ENCODE data around the gene KANK2. TPM values are rescaled to one million over a fixed set of nuclear protein-coding genes. Genes with fewer than 3 reads are reported as not detected.

The KANK2 gene
- total RNA-seq, 5 donors from 2014 or later (not counting 1 experiment from before 2014, with no cell fraction given) = 0.68 to 1.9 (median 1.2) TPM

DNA sequence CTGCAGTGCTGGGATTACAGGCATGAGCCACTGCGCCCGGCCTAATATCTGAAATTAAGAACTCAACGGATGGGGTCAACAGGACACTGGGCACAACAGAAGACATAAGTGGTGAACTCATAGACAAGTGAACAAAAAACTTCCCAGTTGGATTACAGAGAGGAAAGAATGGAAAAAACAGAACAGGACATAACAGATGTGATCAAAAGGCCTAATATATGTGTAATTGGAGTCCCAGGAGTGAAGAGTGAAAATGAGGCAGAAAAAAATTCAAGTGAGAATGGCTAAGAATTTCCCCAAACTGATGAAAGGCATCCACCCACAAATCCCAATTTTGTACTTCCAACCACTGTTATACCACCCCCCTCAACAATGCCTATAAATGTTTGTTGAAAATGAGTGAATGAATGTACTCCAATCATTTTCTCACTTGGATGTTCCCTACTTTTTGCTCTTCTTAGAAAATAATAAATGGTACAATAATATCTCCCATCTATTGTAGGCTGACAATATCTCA lies 23.8 kb upstream of the KANK2 start:
- Mint-ChIP-seq H3K27ac (no peak overlapping the region), H3K4me3 (no peak overlapping the region), H3K4me1 (no peaks in the 10 kb centered on the region), H3K36me3 (peaks cover 13% of the 10 kb centered on the region), H3K9me3 (peaks cover 13 to 14% (median 14%) of the 10 kb centered on the region in 3 donors), H3K27me3 (peaks cover 5 to 7% of the 10 kb centered on the region in 2 donors)
- POLR2A ChIA-PET = no interaction called here
- ATAC-seq (replicated peaks in 1 of 4) (no peak), DNase-seq (no peak)
- H3K36me3 ChIP-seq (ENCODE audit: control insufficient read depth in 2 of 2, extremely low read depth in 1 of 2, insufficient read depth in 1 of 2, low read length in 1 of 2) = no peaks in the 10 kb centered on the region
- WGBS (ENCODE audit: insufficient coverage) = 100% methylated on average over 3 of the region's 3 CpGs
- no peaks in the 10 kb centered on the region for H3K9me3 ChIP-seq
- peaks cover 0 to 19% of the 10 kb centered on the region in 2 experiments for H3K27me3 ChIP-seq (replicated peaks in 1 of 2; ENCODE audit: control insufficient read depth in 2 of 2, extremely low read depth in 1 of 2, insufficient read depth in 2 of 2, low read length in 1 of 2)
- H3K4me1 ChIP-seq (ENCODE audit: control insufficient read depth in 1 of 2, extremely low read depth in 1 of 2, insufficient read depth in 2 of 2, low read length in 2 of 2) = no peaks in the 10 kb centered on the region
- CTCF ChIA-PET = no interaction called here
- no peak overlapping the region for H3K27ac ChIP-seq (ENCODE audit: low read length)
- no peak overlapping the region for H3K4me3 ChIP-seq (ENCODE audit: control insufficient read depth in 1 of 2, extremely low read depth in 1 of 2, low read length in 1 of 2)

DNA sequence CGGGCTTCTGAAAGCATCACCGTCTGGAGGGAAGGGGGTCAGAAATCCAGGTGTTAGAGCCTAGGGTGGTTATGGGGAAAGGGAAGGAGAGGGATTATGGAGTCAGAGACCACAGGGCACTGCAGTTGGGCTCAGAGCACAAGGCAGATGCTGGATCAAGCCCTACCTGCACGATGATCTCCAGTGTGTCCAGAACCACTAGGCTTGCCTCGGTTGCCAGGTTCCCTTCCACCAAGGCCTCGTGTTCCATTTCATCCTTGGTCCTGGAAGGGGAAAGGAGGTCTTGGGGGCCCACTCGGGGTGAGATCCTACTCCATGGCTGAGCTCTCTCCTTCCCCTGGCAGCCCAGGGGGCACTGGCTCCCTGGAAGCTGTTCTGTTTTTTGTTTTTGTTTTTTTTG lies 17.0 kb upstream of the KANK2 start:
- H3K27ac ChIP-seq (ENCODE audit: low read length) = no peak overlapping the region
- no peaks in the 10 kb centered on the region for H3K4me1 ChIP-seq (ENCODE audit: control insufficient read depth in 1 of 2, extremely low read depth in 1 of 2, insufficient read depth in 2 of 2, low read length in 2 of 2)
- ChIA-PET POLR2A (no interaction called here), CTCF (no interaction called here)
- Mint-ChIP-seq H3K27me3 (peaks cover 4 to 13% of the 10 kb centered on the region in 2 donors), H3K36me3 (no peaks in the 10 kb centered on the region), H3K27ac (no peak overlapping the region), H3K9me3 (no peaks in the 10 kb centered on the region), H3K4me3 (no peak overlapping the region), H3K4me1 (no peaks in the 10 kb centered on the region)
- DNase-seq (no peak), ATAC-seq (replicated peaks in 1 of 4) (no peak)
- WGBS (ENCODE audit: insufficient coverage) = 100% methylated on average over 2 of the region's 6 CpGs
- H3K4me3 ChIP-seq (ENCODE audit: control insufficient read depth in 1 of 2, extremely low read depth in 1 of 2, low read length in 1 of 2) = no peak overlapping the region
- H3K9me3 ChIP-seq = no peaks in the 10 kb centered on the region
- peaks cover 0 to 28% of the 10 kb centered on the region in 2 experiments for H3K27me3 ChIP-seq (replicated peaks in 1 of 2; ENCODE audit: control insufficient read depth in 2 of 2, extremely low read depth in 1 of 2, insufficient read depth in 2 of 2, low read length in 1 of 2)
- H3K36me3 ChIP-seq (ENCODE audit: control insufficient read depth in 2 of 2, extremely low read depth in 1 of 2, insufficient read depth in 1 of 2, low read length in 1 of 2) = no peaks in the 10 kb centered on the region

DNA sequence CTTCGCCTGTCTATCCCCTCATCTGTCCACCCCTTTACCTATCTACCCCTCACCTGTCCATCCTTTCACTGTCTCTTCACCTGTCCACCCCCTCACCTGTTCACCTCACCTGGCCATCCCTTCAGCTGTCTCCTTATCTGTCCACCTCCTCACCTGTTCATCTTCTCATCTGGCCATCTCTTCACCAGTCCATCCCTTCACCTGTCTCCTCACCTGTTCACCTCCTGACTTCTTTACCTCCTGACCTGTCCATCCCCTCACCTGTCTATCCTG lies 13.2 kb upstream of the KANK2 start:
- H3K27me3 Mint-ChIP-seq = peaks cover 7% of the 10 kb centered on the region in 2 donors
- no peaks in the 10 kb centered on the region for H3K36me3 Mint-ChIP-seq
- no peak overlapping the region for H3K27ac Mint-ChIP-seq
- ATAC-seq (replicated peaks in 1 of 4) = no peak
- ChIA-PET POLR2A (no interaction called here), CTCF (no interaction called here)
- Histone ChIP-seq H3K4me3 (ENCODE audit: control insufficient read depth in 1 of 2, extremely low read depth in 1 of 2, low read length in 1 of 2) (no peak overlapping the region), H3K36me3 (ENCODE audit: control insufficient read depth in 2 of 2, extremely low read depth in 1 of 2, insufficient read depth in 1 of 2, low read length in 1 of 2) (no peaks in the 10 kb centered on the region), H3K27ac (ENCODE audit: low read length) (no peak overlapping the region), H3K4me1 (ENCODE audit: control insufficient read depth in 1 of 2, extremely low read depth in 1 of 2, insufficient read depth in 2 of 2, low read length in 2 of 2) (no peaks in the 10 kb centered on the region), H3K27me3 (replicated peaks in 1 of 2; ENCODE audit: control insufficient read depth in 2 of 2, extremely low read depth in 1 of 2, insufficient read depth in 2 of 2, low read length in 1 of 2) (peaks cover 0 to 11% of the 10 kb centered on the region in 2 experiments), H3K9me3 (no peaks in the 10 kb centered on the region)
- no peak for DNase-seq
- no peaks in the 10 kb centered on the region for H3K4me1 Mint-ChIP-seq
- H3K9me3 Mint-ChIP-seq = no peaks in the 10 kb centered on the region
- no peak overlapping the region for H3K4me3 Mint-ChIP-seq
- WGBS (ENCODE audit: insufficient coverage) = 100% methylated on average over 1 of the region's 1 CpG

DNA sequence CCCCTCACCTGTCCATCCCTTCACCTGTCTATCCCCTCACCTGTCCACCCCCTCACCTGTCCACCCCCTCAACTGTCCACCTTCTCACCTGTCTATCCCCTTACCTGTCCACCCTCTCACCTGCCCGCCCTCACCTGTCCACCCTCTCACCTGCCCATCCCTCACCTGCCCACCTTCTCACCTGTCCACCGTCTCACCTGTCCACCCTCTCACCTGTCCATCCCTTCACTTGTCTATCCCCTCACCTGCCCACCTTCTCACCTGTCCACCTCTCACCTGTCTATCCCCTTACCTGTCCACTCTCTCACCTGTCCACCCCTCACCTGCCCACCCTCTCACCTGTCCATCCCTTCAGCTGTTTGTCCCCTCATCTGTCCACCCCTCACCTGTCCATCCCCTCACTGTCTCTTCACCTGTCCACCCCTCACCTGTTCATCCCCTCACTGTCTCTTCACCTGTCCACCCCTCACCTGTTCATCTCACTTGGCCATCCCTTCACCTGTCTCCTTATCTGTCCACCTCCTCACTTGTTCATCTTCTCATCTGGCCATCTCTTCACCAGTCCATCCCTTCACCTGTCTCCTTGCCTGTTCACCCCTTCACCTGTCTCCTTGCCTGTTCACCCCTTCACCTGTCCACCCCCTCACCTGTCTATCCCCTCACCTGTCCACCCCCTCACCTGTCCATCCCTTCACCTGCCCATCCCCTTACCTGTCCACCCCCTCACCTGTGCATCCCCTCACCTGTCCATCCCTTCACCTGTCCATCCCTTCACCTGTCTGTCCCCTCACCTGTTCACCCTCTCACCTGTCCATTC lies 12.7 kb upstream of the KANK2 start:
- peaks cover 2 to 7% of the 10 kb centered on the region in 2 donors for H3K27me3 Mint-ChIP-seq
- H3K4me1 Mint-ChIP-seq = no peaks in the 10 kb centered on the region
- no peaks in the 10 kb centered on the region for H3K9me3 Mint-ChIP-seq
- Histone ChIP-seq H3K27ac (ENCODE audit: low read length) (no peak overlapping the region), H3K27me3 (replicated peaks in 1 of 2; ENCODE audit: control insufficient read depth in 2 of 2, extremely low read depth in 1 of 2, insufficient read depth in 2 of 2, low read length in 1 of 2) (peaks cover 0 to 7% of the 10 kb centered on the region in 2 experiments), H3K4me3 (ENCODE audit: control insufficient read depth in 1 of 2, extremely low read depth in 1 of 2, low read length in 1 of 2) (no peak overlapping the region), H3K4me1 (ENCODE audit: control insufficient read depth in 1 of 2, extremely low read depth in 1 of 2, insufficient read depth in 2 of 2, low read length in 2 of 2) (no peaks in the 10 kb centered on the region), H3K36me3 (ENCODE audit: control insufficient read depth in 2 of 2, extremely low read depth in 1 of 2, insufficient read depth in 1 of 2, low read length in 1 of 2) (no peaks in the 10 kb centered on the region), H3K9me3 (no peaks in the 10 kb centered on the region)
- H3K36me3 Mint-ChIP-seq = no peaks in the 10 kb centered on the region
- H3K4me3 Mint-ChIP-seq = no peak overlapping the region
- no peak for DNase-seq
- ChIA-PET POLR2A (no interaction called here), CTCF (no interaction called here)
- ATAC-seq (replicated peaks in 1 of 4) = no peak
- H3K27ac Mint-ChIP-seq = no peak overlapping the region
- 81% methylated on average over 2 of the region's 2 CpGs for WGBS (ENCODE audit: insufficient coverage)

DNA sequence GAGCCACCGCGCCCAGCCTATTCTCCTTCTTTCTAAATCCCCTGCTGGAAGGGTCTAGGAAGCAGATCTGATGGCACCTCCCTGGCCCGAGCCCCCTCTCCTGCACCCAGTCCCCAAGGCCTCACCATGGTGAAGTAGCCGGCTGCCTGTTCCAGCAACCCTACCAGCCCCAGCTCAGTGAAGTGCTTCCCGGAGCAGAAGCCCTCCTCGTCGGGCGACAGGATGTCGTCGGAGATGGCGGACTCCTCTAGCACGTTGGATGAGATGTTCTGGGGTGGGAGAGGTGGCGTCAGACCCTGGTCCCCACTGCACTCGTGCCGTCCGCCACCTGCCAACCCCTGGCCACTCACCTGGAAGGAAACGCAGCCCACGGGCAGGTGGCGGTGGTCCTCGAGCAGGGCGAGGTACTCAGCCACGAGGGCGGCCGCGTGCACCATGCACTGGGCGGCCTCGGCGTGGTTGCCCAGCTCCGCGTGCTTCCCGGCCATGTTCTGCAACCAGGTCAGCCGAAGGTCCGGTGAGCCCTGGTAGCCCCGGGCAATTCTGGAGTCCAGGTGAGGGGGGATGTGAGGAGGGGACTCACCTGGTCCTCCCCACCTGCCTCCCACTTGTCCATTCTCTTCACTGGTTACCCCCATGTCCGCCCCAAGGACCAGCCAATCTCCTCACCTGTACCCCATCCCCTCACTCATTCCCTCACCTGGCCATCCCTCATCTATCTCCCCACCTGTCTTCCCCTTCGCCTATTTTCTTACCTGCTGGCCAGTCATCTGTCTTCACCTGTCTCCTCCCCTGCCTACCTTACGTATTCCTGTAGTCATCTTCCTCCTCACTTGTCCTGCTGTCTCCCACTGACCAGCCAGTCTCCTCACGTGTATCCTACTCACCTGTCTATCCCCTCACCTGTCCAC lies 11.5 kb upstream of the KANK2 start:
- CTCF ChIA-PET = no interaction called here
- Histone ChIP-seq H3K36me3 (ENCODE audit: control insufficient read depth in 2 of 2, extremely low read depth in 1 of 2, insufficient read depth in 1 of 2, low read length in 1 of 2) (no peaks in the 10 kb centered on the region), H3K9me3 (no peaks in the 10 kb centered on the region), H3K27me3 (replicated peaks in 1 of 2; ENCODE audit: control insufficient read depth in 2 of 2, extremely low read depth in 1 of 2, insufficient read depth in 2 of 2, low read length in 1 of 2) (peaks cover 0 to 7% of the 10 kb centered on the region in 2 experiments), H3K4me3 (ENCODE audit: control insufficient read depth in 1 of 2, extremely low read depth in 1 of 2, low read length in 1 of 2) (no peak overlapping the region), H3K4me1 (ENCODE audit: control insufficient read depth in 1 of 2, extremely low read depth in 1 of 2, insufficient read depth in 2 of 2, low read length in 2 of 2) (no peaks in the 10 kb centered on the region), H3K27ac (ENCODE audit: low read length) (no peak overlapping the region)
- Mint-ChIP-seq H3K27me3 (peaks cover 6 to 12% of the 10 kb centered on the region in 2 donors), H3K4me3 (no peak overlapping the region), H3K36me3 (no peaks in the 10 kb centered on the region), H3K4me1 (peaks cover 0 to 5% (median 0%) of the 10 kb centered on the region in 3 donors), H3K9me3 (no peaks in the 10 kb centered on the region), H3K27ac (no peak overlapping the region)
- DNase-seq (no peak), ATAC-seq (replicated peaks in 1 of 4) (no peak)
- POLR2A ChIA-PET = no interaction called here
- 89% methylated on average over 19 of the region's 38 CpGs for WGBS (ENCODE audit: insufficient coverage)

DNA sequence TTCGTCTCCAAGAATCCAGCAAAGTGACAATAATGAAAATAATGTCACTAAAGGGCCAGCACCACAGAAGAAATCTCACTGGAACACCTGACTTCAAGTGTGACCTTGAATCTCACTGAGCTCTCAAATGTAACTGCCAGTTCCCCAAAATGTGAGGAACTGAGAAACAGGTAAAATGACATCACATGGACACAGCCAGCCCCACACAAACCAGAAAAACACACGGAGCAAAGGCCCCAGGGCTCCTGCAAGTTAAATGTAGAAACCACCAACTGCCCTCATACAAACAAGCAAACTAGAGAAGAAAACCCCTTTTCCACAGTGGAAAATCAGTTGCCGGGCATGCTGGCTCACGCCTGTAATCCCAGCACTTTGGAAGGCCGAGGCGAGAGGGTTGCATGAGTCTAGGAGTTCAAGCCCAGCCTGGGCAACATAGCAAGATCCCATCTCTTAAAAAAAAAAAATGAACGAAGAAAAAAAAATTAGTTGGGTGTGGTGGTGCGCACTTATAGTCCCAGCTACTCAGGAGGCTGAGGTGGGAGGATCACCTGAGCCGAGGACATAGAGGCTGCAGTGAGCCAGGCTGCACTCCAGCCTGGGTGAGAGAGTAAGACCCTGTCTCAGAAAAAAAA lies 8.7 kb upstream of the KANK2 start:
- peaks cover 11 to 12% of the 10 kb centered on the region in 2 donors for H3K27me3 Mint-ChIP-seq
- Histone ChIP-seq H3K4me3 (ENCODE audit: control insufficient read depth in 1 of 2, extremely low read depth in 1 of 2, low read length in 1 of 2) (no peak overlapping the region), H3K27me3 (replicated peaks in 1 of 2; ENCODE audit: control insufficient read depth in 2 of 2, extremely low read depth in 1 of 2, insufficient read depth in 2 of 2, low read length in 1 of 2) (peaks cover 0 to 13% of the 10 kb centered on the region in 2 experiments), H3K27ac (ENCODE audit: low read length) (no peak overlapping the region), H3K9me3 (no peaks in the 10 kb centered on the region), H3K36me3 (ENCODE audit: control insufficient read depth in 2 of 2, extremely low read depth in 1 of 2, insufficient read depth in 1 of 2, low read length in 1 of 2) (no peaks in the 10 kb centered on the region), H3K4me1 (ENCODE audit: control insufficient read depth in 1 of 2, extremely low read depth in 1 of 2, insufficient read depth in 2 of 2, low read length in 2 of 2) (no peaks in the 10 kb centered on the region)
- CTCF ChIA-PET = interaction anchor here (0.6 to 1.5 kb wide), 3 partner anchors 26 to 170 kb away, joined by 3 to 4 read pairs (median 3); no protein-coding TSS in a partner anchor
- 88% methylated on average over 6 of the region's 9 CpGs for WGBS (ENCODE audit: insufficient coverage)
- no peak for ATAC-seq (replicated peaks in 1 of 4)
- H3K27ac Mint-ChIP-seq = no peak overlapping the region
- H3K9me3 Mint-ChIP-seq = no peaks in the 10 kb centered on the region
- no peak for DNase-seq
- no peak overlapping the region for H3K4me3 Mint-ChIP-seq
- peaks cover 0 to 5% (median 0%) of the 10 kb centered on the region in 3 donors for H3K4me1 Mint-ChIP-seq
- no peaks in the 10 kb centered on the region for H3K36me3 Mint-ChIP-seq
- POLR2A ChIA-PET = interaction anchor here in 1 of 2 donors (1.1 kb wide), 1 partner anchor 64 kb away, joined by 3 read pairs; no protein-coding TSS in a partner anchor

Measured in T-cell (primary cell).